ENCODE results near the gene MEGF9. TPM values are rescaled to one million over a fixed set of nuclear protein-coding genes. Genes with fewer than 3 reads are reported as not detected.

Gene MEGF9
- total RNA-seq, 1 experiment from 2014 or later: 8.3 TPM

GRCh38 chr9:120653762-120654161 is 60.5 kb downstream of the MEGF9 start:
- POLR2A ChIA-PET: no interaction called here
- DNase-seq (ENCODE audit: low read depth, low spot score): no peak
- CTCF ChIA-PET: no interaction called here

More at GRCh38 chr9:120653762-120654161, 60.5 kb downstream of the MEGF9 start:
- Histone ChIP-seq H4K20me1 (ENCODE audit: insufficient read depth) (no peaks in the 10 kb centered on the region), H3K79me2 (ENCODE audit: insufficient read depth, low read length) (no peaks in the 10 kb centered on the region), H2AFZ (ENCODE audit: low read depth, low read length, poor library complexity, severe bottlenecking) (no peak overlapping the region), H3K9ac (ENCODE audit: low read length) (no peak overlapping the region), H3K4me1 (ENCODE audit: control insufficient read depth in 1 of 2, insufficient read depth in 2 of 2, low read length in 2 of 2) (0 out of 4 replicates have a peak, but pooled peaks cover 0 to 3% of the 10 kb centered on the region in 2 experiments), H3K4me3 (replicated peaks in 1 of 2; ENCODE audit: low read depth in 1 of 2, low read length in 2 of 2) (no peak overlapping the region), H3K27me3 (ENCODE audit: insufficient read depth, low read length) (no peaks in the 10 kb centered on the region), H3K4me2 (ENCODE audit: low read length) (no peak overlapping the region), H3K27ac (ENCODE audit: low read depth, low read length) (no peak overlapping the region), H3K9me3 (ENCODE audit: control insufficient read depth in 1 of 2, insufficient read depth in 1 of 2, low read depth in 1 of 2, low read length in 2 of 2) (no peaks in the 10 kb centered on the region), H3K36me3 (ENCODE audit: control insufficient read depth in 1 of 2, insufficient read depth in 2 of 2, low read length in 2 of 2) (no peaks in the 10 kb centered on the region), H3K9me2 (ENCODE audit: insufficient read depth) (no peaks in the 10 kb centered on the region)
- no peak for TF ChIP-seq CTCF (IDR thresholded peaks at IDR 0.05 in 2 of 3, conservative IDR thresholded peaks at IDR 0.05 in 1 of 3; ENCODE audit: borderline replicate concordance in 1 of 3, insufficient read depth in 1 of 3, low read depth in 2 of 3, low read length in 2 of 3)
- TF ChIP-seq REST (IDR thresholded peaks at IDR 0.05; ENCODE audit: low read depth): no peak
- TF ChIP-seq EGR1 (IDR thresholded peaks at IDR 0.05; ENCODE audit: low read depth): no peak
- TF ChIP-seq TCF7L2 (IDR thresholded peaks at IDR 0.05; ENCODE audit: borderline replicate concordance, extremely low read depth, insufficient read depth, insufficient read length): no peak
- TF ChIP-seq ZNF274 (IDR thresholded peaks at IDR 0.05; ENCODE audit: low read depth, low read length): no peak
- no peak for TF ChIP-seq RAD21 (IDR thresholded peaks at IDR 0.05; ENCODE audit: low read depth)
- TF ChIP-seq CBX3 (IDR thresholded peaks at IDR 0.05; ENCODE audit: low read depth): no peak
- no peak for TF ChIP-seq EZH2phosphoT487 (IDR thresholded peaks at IDR 0.05; ENCODE audit: borderline replicate concordance)
- TF ChIP-seq, protein P1, sequence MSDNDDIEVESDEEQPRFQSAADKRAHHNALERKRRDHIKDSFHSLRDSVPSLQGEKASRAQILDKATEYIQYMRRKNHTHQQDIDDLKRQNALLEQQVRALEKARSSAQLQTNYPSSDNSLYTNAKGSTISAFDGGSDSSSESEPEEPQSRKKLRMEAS (IDR thresholded peaks at IDR 0.05): no peak
- TF ChIP-seq CEBPB (IDR thresholded peaks at IDR 0.05; ENCODE audit: low read depth): no peak
- TF ChIP-seq FOSL1 (IDR thresholded peaks at IDR 0.05; ENCODE audit: low read depth): no peak
- TF ChIP-seq, protein P2, sequence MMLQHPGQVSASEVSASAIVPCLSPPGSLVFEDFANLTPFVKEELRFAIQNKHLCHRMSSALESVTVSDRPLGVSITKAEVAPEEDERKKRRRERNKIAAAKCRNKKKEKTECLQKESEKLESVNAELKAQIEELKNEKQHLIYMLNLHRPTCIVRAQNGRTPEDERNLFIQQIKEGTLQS (IDR thresholded peaks at IDR 0.05): no peak
- TF ChIP-seq POLR2A (IDR thresholded peaks at IDR 0.05; ENCODE audit: borderline replicate concordance, extremely low read depth, insufficient read depth, insufficient read length): no peak
- TF ChIP-seq SIN3A (IDR thresholded peaks at IDR 0.05; ENCODE audit: low read depth): no peak
- no peak for TF ChIP-seq ZFX (IDR thresholded peaks at IDR 0.05)
- no peak for TF ChIP-seq YY1 (IDR thresholded peaks at IDR 0.05; ENCODE audit: extremely low read depth, insufficient replicate concordance, low read depth, low read length)
- no peak for TF ChIP-seq SP1 (IDR thresholded peaks at IDR 0.05; ENCODE audit: low read depth)
- TF ChIP-seq JUND (IDR thresholded peaks at IDR 0.05): no peak
- TF ChIP-seq SRF (IDR thresholded peaks at IDR 0.05; ENCODE audit: low read depth): no peak
- no peak for TF ChIP-seq EZH2 (IDR thresholded peaks at IDR 0.05)
- no TSS peak for BruUV-seq (replicated peaks)
- intact Hi-C loops (cut with micrococcal nuclease): no loop called here
- no peak for ATAC-seq
- RAD21 ChIA-PET (ENCODE audit: low non-redundant PET in 1 of 2, low total read pairs in 2 of 2, uncharacterized antibody in 2 of 2, unreplicated experiment in 2 of 2): no interaction called here
